HepG2 (cell line): ENCODE data around the gene INSR. TPM values are rescaled to one million over a fixed set of nuclear protein-coding genes. Genes with fewer than 3 reads are reported as not detected.

Source experiments
- ATAC-seq: fragments of 200-7000 bp; cut with Tn5 transposase; 3 replicates; pipeline ENCODE4 v1.9.1; 2020; ENCODE audit warnings: mild to moderate bottlenecking, moderate library complexity
- BruUV-seq: library from RNA; stranded (reverse); fragments of 400-500 nt; replicated peaks from 2 replicates; lab custom pipeline; 2021; lab: Mats Ljungman, UMichigan
- CTCF ChIA-PET: fragments of 300-600 bp; formaldehyde crosslinking; extraction: SDS; loops from one replicate; lab custom pipeline; 2021; ENCODE audit warnings: low total read pairs, inconsistent platforms, low intra/inter-chr PET ratio; lab: Yijun Ruan, JAX
- POLR2A ChIA-PET: fragments of 350-600 bp; sonication (Branson Sonifier 250); formaldehyde crosslinking; loops from one replicate; lab custom pipeline; 2020; ENCODE audit warnings: antibody characterized with exemption, inconsistent platforms; lab: Yijun Ruan, JAX
- DNase-seq: peaks from one replicate; pipeline ENCODE4 v3.0.0-alpha.2; 2015; ENCODE audit warnings: low spot score
- FAIRE-seq: peaks from 3 replicates; lab custom pipeline; 2011; peaks lifted over from hg19 to GRCh38; lab: Jason Lieb, UNC
- H2AFZ ChIP-seq: one replicate; pipeline ENCODE4 v1.6.1; 2011; ENCODE audit warnings: low read length, inconsistent platforms
- H3K27ac ChIP-seq: fragments of 300-600 bp; 3 replicates; pipeline ENCODE4 v1.8.0; 2011; ENCODE audit warnings: mixed run types, mild to moderate bottlenecking, mixed read lengths, low read length, inconsistent platforms; ENCODE audit not compliant: insufficient read depth; ENCODE audit errors: extremely low read length
- H3K27me3 ChIP-seq, 2 experiments: fragments of 200-600 bp in 1 of 2; 2 replicates in 1 of 2; 3 replicates in 1 of 2; pipeline versions ENCODE4 v1.6.0 to v1.8.0; 2011; ENCODE audit warnings: low read length in 2 of 2, mild to moderate bottlenecking in 2 of 2, moderate library complexity in 2 of 2, inconsistent platforms in 1 of 2; ENCODE audit not compliant: insufficient read depth in 2 of 2, control insufficient read depth in 1 of 2
- H3K36me3 ChIP-seq, 2 experiments: fragments of 200-600 bp in 1 of 2; replicated peaks in 1 of 2; 2 replicates in 1 of 2; 3 replicates in 1 of 2; pipeline versions ENCODE4 v1.5.1 to v1.8.0; 2011; ENCODE audit warnings: low read length in 2 of 2, inconsistent platforms in 1 of 2; ENCODE audit not compliant: insufficient read depth in 2 of 2, control insufficient read depth in 1 of 2
- H3K4me1 ChIP-seq: 2 replicates; pipeline ENCODE4 v1.5.1; 2012; ENCODE audit warnings: low read length, inconsistent platforms; ENCODE audit not compliant: insufficient read depth
- H3K4me2 ChIP-seq: 2 replicates; pipeline ENCODE4 v1.6.0; 2011; ENCODE audit warnings: low read depth, low read length, inconsistent platforms
- H3K4me3 ChIP-seq, 3 experiments: fragments of 200-600 bp in 1 of 3; sonication (generic), shearing (Covaris generic) in 1 of 3; replicated peaks in 1 of 3; 2 replicates each; pipeline ENCODE4 v1.5.1; 2011 to 2016; ENCODE audit warnings: low read length in 3 of 3, inconsistent platforms in 2 of 3, low read depth in 2 of 3, mild to moderate bottlenecking in 2 of 3, control low read depth in 1 of 3, mixed read lengths in 1 of 3; ENCODE audit not compliant: insufficient read depth in 1 of 3
- H3K79me2 ChIP-seq: one replicate; pipeline ENCODE4 v1.6.1; 2011; ENCODE audit warnings: low read length, inconsistent platforms; ENCODE audit not compliant: insufficient read depth
- H3K9ac ChIP-seq: 2 replicates; pipeline ENCODE4 v1.6.0; 2011; ENCODE audit warnings: mild to moderate bottlenecking, low read depth, low read length, inconsistent platforms; ENCODE audit not compliant: insufficient read depth
- H3K9me3 ChIP-seq: 2 replicates; pipeline ENCODE4 v1.5.1; 2012; ENCODE audit warnings: mild to moderate bottlenecking, low read length
- H4K20me1 ChIP-seq: 2 replicates; pipeline ENCODE4 v1.6.0; 2011; ENCODE audit warnings: inconsistent platforms, mild to moderate bottlenecking, low read length, moderate library complexity; ENCODE audit not compliant: insufficient read depth
- MYPOP ChIP-seq: sonication (generic); formaldehyde crosslinking; IDR thresholded peaks from 2 replicates; pipeline ENCODE4 v1.8.1; 2023; ENCODE audit warnings: mild to moderate bottlenecking, moderate library complexity, missing genetic modification reagents
- RBFOX2 ChIP-seq: fragments of 200-400 bp; formaldehyde crosslinking; IDR thresholded peaks from 2 replicates; pipeline ENCODE4 v1.6.1; 2017; ENCODE audit warnings: low read depth, mild to moderate bottlenecking, low read length
- SP4 ChIP-seq: sonication (generic); formaldehyde crosslinking; IDR thresholded peaks from 2 replicates; pipeline ENCODE4 v1.8.1; 2023; ENCODE audit warnings: mild to moderate bottlenecking, missing genetic modification reagents
- ZBTB33 ChIP-seq: sonication (generic); formaldehyde crosslinking; IDR thresholded peaks from 2 replicates; pipeline ENCODE4 v1.4.0; 2020; ENCODE audit warnings: missing genetic modification reagents
- ZFP62 ChIP-seq: sonication (generic); formaldehyde crosslinking; IDR thresholded peaks from 2 replicates; pipeline ENCODE4 v1.4.0; 2020; ENCODE audit warnings: missing genetic modification reagents
- ZNF180 ChIP-seq: sonication (generic); formaldehyde crosslinking; IDR thresholded peaks from 2 replicates; pipeline ENCODE4 v1.4.0; 2020; ENCODE audit warnings: low read depth, missing genetic modification reagents, borderline replicate concordance
- ZNF292 ChIP-seq: sonication (generic); formaldehyde crosslinking; IDR thresholded peaks from 2 replicates; pipeline ENCODE4 v1.8.1; 2022; ENCODE audit warnings: mild to moderate bottlenecking, low read depth, missing genetic modification reagents, borderline replicate concordance
- ZNF33A ChIP-seq: sonication (generic); formaldehyde crosslinking; IDR thresholded peaks from 2 replicates; pipeline ENCODE4 v1.5.1; 2020; ENCODE audit warnings: missing genetic modification reagents, mild to moderate bottlenecking, moderate library complexity, borderline replicate concordance
- ZNF460 ChIP-seq: sonication (generic); formaldehyde crosslinking; IDR thresholded peaks from 2 replicates; pipeline ENCODE4 v1.5.1; 2020; ENCODE audit warnings: missing genetic modification reagents, mild to moderate bottlenecking, borderline replicate concordance
- ZNF512B ChIP-seq: sonication (generic); formaldehyde crosslinking; IDR thresholded peaks from 2 replicates; pipeline ENCODE4 v1.5.1; 2020; ENCODE audit warnings: missing genetic modification reagents, mild to moderate bottlenecking, borderline replicate concordance
- WGBS: methylation state at CpG from one replicate; pipeline ENCODE4 v1.1.6; 2017; ENCODE audit warnings: low lambda C conversion rate; 5-methylcytosine and 5-hydroxymethylcytosine counted together
- in situ Hi-C: cut with HindIII; loops from 2 replicates; pipeline ENCODE4 v1.10.0; 2017; ENCODE audit warnings: low pct_unique_long_range_greater_than_20kb; ENCODE audit not compliant: extremely low pct_ligation_motif_present
- intact Hi-C: fragments of 100-400 bp; cut with micrococcal nuclease; formaldehyde crosslinking; loops from one replicate; pipeline ENCODE4 v1.10.0; 2022; ENCODE audit not compliant: unreplicated experiment
- polyA plus RNA-seq, 8 experiments: library from polyadenylated mRNA; depleted of rRNA in 3 of 8; stranded (reverse) in 7 of 8; unstranded in 1 of 8; fragments of >200 nt; fragmentation: Illumina TruSeq in 4 of 8; extraction: Trizol in 4 of 8; gene quantifications; 2 replicates each; pipeline versions ENCODE4 v1.2.1 to v1.2.3, GENCODE V29; 2011 to 2016; ENCODE audit warnings: low read depth in 4 of 8, missing spikeins in 1 of 8, mixed read lengths in 1 of 8; ENCODE audit not compliant: insufficient read depth in 1 of 8
- total RNA-seq, 5 experiments: library from RNA; depleted of rRNA; stranded (reverse); fragments of >200 nt; fragmentation: Illumina TruSeq; extraction: Trizol; gene quantifications; 2 replicates each; pipeline ENCODE4 v1.2.3, GENCODE V29; 2016; ENCODE audit warnings: low read depth in 1 of 5
- TF ChIP-seq, protein P1 (sequence below): sonication (generic); formaldehyde crosslinking; IDR thresholded peaks from 2 replicates; pipeline ENCODE4 v1.5.1; 2020; ENCODE audit warnings: missing genetic modification reagents, mild to moderate bottlenecking, borderline replicate concordance
- TF ChIP-seq, protein P2 (sequence below): sonication (generic); formaldehyde crosslinking; IDR thresholded peaks from 2 replicates; pipeline ENCODE4 v1.4.0; 2020; ENCODE audit warnings: missing genetic modification reagents, borderline replicate concordance

Gene INSR
- total and polyA plus RNA-seq, 2 of the 13 experiments (the other 11 are each of a cell fraction or from before 2014, with no cell fraction given), result 24.2 to 29.8 TPM

GRCh38 chr19:7213628-7214323 lies 80.4 kb downstream of the INSR start:
- ATAC-seq (peak; percentile 17; the same call in 1 of the 3 replicates), DNase-seq (no peak), FAIRE-seq (no peak)
- Histone ChIP-seq H3K4me2 (peak overlapping the region; percentile 69), H3K27ac (peak overlapping the region; percentile 58), H3K79me2 (peaks cover 33% of the 10 kb centered on the region), H3K9me3 (no peaks in the 10 kb centered on the region), H3K27me3 (no peaks in the 10 kb centered on the region), H3K4me3 (peak overlapping the region in 1 of 3 experiments; percentile 28; a peak in 1 of 6 replicates), H3K36me3 (no peaks in the 10 kb centered on the region; a peak in 1 of 5 replicates), H4K20me1 (peaks cover 9% of the 10 kb centered on the region; the same call in 1 of the 2 replicates), H3K9ac (no peak overlapping the region), H3K4me1 (peaks cover 66% of the 10 kb centered on the region), H2AFZ (no peak overlapping the region)
- ChIA-PET POLR2A (interaction anchor here (1.0 kb wide), 1 partner anchor 11 kb away, joined by 3 read pairs; no protein-coding TSS in a partner anchor), CTCF (no interaction called here)
- WGBS, result 64% methylated on average over 14 of the region's 14 CpGs
- intact Hi-C loops, result no loop called here
- no TSS peak for BruUV-seq
- in situ Hi-C loops, result no loop called here
- TF ChIP-seq ZNF33A (CRISPR knock-in tag) (no peak), MYPOP (CRISPR knock-in tag) (peak; percentile 16; the same call in 1 of the 2 replicates), ZNF460 (CRISPR knock-in tag) (peak; percentile 59), ZBTB33 (CRISPR knock-in tag) (0 out of 2 replicates have a peak, but pooled peaks have one; percentile 38), ZNF292 (CRISPR knock-in tag) (peak; percentile 7; the same call in 1 of the 2 replicates), SP4 (no peak), ZNF512B (CRISPR knock-in tag) (0 out of 2 replicates have a peak, but pooled peaks have one; percentile 23), ZNF180 (CRISPR knock-in tag) (no peak), RBFOX2 (no peak), ZFP62 (no peak)
- TF ChIP-seq, protein P1, sequence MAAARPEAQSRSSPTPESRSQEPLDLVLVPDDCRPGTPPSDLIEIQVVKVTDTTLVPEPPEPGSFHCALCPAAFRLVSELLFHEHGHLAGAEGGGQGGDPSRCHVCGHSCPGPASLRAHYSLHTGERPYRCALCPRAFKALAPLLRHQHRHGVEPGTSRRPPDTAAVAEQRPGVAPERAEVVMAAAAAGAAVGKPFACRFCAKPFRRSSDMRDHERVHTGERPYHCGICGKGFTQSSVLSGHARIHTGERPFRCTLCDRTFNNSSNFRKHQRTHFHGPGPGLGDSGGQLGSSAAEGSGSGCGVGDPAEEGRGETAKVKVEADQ (CRISPR knock-in tag), result no peak
- TF ChIP-seq, protein P2, sequence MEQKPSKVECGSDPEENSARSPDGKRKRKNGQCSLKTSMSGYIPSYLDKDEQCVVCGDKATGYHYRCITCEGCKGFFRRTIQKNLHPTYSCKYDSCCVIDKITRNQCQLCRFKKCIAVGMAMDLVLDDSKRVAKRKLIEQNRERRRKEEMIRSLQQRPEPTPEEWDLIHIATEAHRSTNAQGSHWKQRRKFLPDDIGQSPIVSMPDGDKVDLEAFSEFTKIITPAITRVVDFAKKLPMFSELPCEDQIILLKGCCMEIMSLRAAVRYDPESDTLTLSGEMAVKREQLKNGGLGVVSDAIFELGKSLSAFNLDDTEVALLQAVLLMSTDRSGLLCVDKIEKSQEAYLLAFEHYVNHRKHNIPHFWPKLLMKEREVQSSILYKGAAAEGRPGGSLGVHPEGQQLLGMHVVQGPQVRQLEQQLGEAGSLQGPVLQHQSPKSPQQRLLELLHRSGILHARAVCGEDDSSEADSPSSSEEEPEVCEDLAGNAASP (CRISPR knock-in tag), result no peak
